Thyroid gland (tissue), 4 donors: ENCODE measurements around the gene TRMT1L.

Experiments
- POLR2A ChIP-seq, 2 donors: fragments of 450-650 bp; IDR thresholded peaks; one replicate each; pipeline ENCODE4 v1.6.1; 2017; ENCODE audit warnings: antibody characterized with exemption in 2 of 2, mild to moderate bottlenecking in 2 of 2, moderate library complexity in 1 of 2
- TF ChIP-seq, protein P1 (sequence below), 6 experiments: fragments of 200-600 bp in 3 of 6; fragments of 450-650 bp in 3 of 6; sonication (generic) in 3 of 6; IDR thresholded peaks; one replicate each; pipeline ENCODE4 v1.5.1; 2016 to 2019; ENCODE audit warnings: antibody characterized with exemption in 6 of 6, mild to moderate bottlenecking in 2 of 6, inconsistent platforms in 1 of 6, moderate library complexity in 1 of 6

DNA sequence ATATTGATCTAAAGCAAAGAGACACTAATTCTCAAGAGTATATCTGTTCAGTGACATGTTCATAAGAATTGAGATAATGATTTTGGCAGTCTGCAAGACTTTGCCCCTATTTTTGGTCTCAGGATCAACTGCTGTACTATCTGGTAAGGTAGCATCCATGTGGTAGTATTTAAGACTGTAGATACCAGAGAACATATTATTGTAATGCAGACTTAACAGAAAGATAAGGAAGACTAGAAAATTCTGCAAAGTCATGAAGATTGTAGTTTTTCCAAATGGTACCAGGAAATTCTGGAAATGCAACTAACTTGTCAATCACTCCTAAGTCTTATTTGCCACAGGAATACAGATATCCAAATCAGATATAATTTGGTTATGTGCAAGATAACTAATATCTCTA lies 76.3 kb downstream of the TRMT1L start:
- TF ChIP-seq, protein P1, sequence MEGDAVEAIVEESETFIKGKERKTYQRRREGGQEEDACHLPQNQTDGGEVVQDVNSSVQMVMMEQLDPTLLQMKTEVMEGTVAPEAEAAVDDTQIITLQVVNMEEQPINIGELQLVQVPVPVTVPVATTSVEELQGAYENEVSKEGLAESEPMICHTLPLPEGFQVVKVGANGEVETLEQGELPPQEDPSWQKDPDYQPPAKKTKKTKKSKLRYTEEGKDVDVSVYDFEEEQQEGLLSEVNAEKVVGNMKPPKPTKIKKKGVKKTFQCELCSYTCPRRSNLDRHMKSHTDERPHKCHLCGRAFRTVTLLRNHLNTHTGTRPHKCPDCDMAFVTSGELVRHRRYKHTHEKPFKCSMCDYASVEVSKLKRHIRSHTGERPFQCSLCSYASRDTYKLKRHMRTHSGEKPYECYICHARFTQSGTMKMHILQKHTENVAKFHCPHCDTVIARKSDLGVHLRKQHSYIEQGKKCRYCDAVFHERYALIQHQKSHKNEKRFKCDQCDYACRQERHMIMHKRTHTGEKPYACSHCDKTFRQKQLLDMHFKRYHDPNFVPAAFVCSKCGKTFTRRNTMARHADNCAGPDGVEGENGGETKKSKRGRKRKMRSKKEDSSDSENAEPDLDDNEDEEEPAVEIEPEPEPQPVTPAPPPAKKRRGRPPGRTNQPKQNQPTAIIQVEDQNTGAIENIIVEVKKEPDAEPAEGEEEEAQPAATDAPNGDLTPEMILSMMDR (IDR thresholded peaks at IDR 0.05): no peak
- TF ChIP-seq POLR2A (IDR thresholded peaks at IDR 0.05): no peak
